ENCODE measurements around the gene SAE1. TPM values are rescaled to one million over a fixed set of nuclear protein-coding genes. Genes with fewer than 3 reads are reported as not detected.

SAE1 gene
- total RNA-seq, 1 donor from 2014 or later: 41.9 TPM

- intact Hi-C loops (cut with micrococcal nuclease): loop anchor here (5.0 kb wide), 1 partner anchor 95 kb away; no protein-coding TSS in a partner anchor
- ATAC-seq: no peak
Measured at GRCh38 chr19:47152205-47152604, 21.6 kb downstream of the SAE1 start.

GRCh38 chr19:47152632-47153031 is 22.0 kb downstream of the SAE1 start:
- ATAC-seq (no peak), DNase-seq (no peak)
- intact Hi-C loops (cut with micrococcal nuclease): loop anchor here (5.0 kb wide), 1 partner anchor 95 kb away; no protein-coding TSS in a partner anchor

More at GRCh38 chr19:47152205-47152604, 21.6 kb downstream of the SAE1 start:
- no peak for DNase-seq

- DNase-seq: no peak
- ATAC-seq: no peak
- intact Hi-C loops (cut with micrococcal nuclease): loop anchor here (5.0 kb wide), 1 partner anchor 94 kb away; no protein-coding TSS in a partner anchor
Measured at GRCh38 chr19:47153266-47153665, 22.6 kb downstream of the SAE1 start.

GRCh38 chr19:47155148-47155547 is 24.5 kb downstream of the SAE1 start:
- DNase-seq (peak; percentile 48), ATAC-seq (peak; percentile 69)
- intact Hi-C loops (cut with micrococcal nuclease): no loop called here

- no peak for DNase-seq
- no peak for ATAC-seq
- intact Hi-C loops (cut with micrococcal nuclease): no loop called here
Measured at GRCh38 chr19:47156861-47157430, 26.3 kb downstream of the SAE1 start.

- intact Hi-C loops (cut with micrococcal nuclease): no loop called here
- DNase-seq: peak; percentile 41
- ATAC-seq: peak; percentile 61
Measured at GRCh38 chr19:47157431-47158321, 27.0 kb downstream of the SAE1 start.

GRCh38 chr19:47158367-47158791 is 27.7 kb downstream of the SAE1 start:
- intact Hi-C loops (cut with micrococcal nuclease): no loop called here
- ATAC-seq (peak; percentile 45), DNase-seq (no peak)

- intact Hi-C loops (cut with micrococcal nuclease): no loop called here
- ATAC-seq: no peak
- no peak for DNase-seq
Measured at GRCh38 chr19:47158879-47159503, 28.4 kb downstream of the SAE1 start.

- intact Hi-C loops (cut with micrococcal nuclease): no loop called here
- DNase-seq (no peak), ATAC-seq (no peak)
Measured at GRCh38 chr19:47161876-47162489, 31.3 kb downstream of the SAE1 start.

- DNase-seq (no peak), ATAC-seq (no peak)
- intact Hi-C loops (cut with micrococcal nuclease): no loop called here
Measured at GRCh38 chr19:47168065-47168464, 37.4 kb downstream of the SAE1 start.

- no peak for ATAC-seq
- intact Hi-C loops (cut with micrococcal nuclease): no loop called here
- DNase-seq: no peak
Measured at GRCh38 chr19:47172666-47173455, 42.2 kb downstream of the SAE1 start.

GRCh38 chr19:47176071-47176626 is 45.5 kb downstream of the SAE1 start:
- ATAC-seq (no peak), DNase-seq (no peak)
- intact Hi-C loops (cut with micrococcal nuclease): no loop called here

GRCh38 chr19:47176627-47177090 is 46.0 kb downstream of the SAE1 start:
- intact Hi-C loops (cut with micrococcal nuclease): no loop called here
- DNase-seq (no peak), ATAC-seq (peak; percentile 64)

- ATAC-seq (no peak), DNase-seq (no peak)
- intact Hi-C loops (cut with micrococcal nuclease): no loop called here
Measured at GRCh38 chr19:47179653-47180310, 49.1 kb downstream of the SAE1 start.

GRCh38 chr19:47183601-47184000 is 53.0 kb downstream of the SAE1 start:
- DNase-seq (no peak), ATAC-seq (peak; percentile 45)
- intact Hi-C loops (cut with micrococcal nuclease): no loop called here

GRCh38 chr19:47186446-47187334 is 56.1 kb downstream of the SAE1 start:
- intact Hi-C loops (cut with micrococcal nuclease): no loop called here
- DNase-seq (no peak), ATAC-seq (no peak)

- DNase-seq (no peak), ATAC-seq (no peak)
- intact Hi-C loops (cut with micrococcal nuclease): no loop called here
Measured at GRCh38 chr19:47187335-47187655, 56.7 kb downstream of the SAE1 start.
